Measurements from ENCODE around the gene CGB1. TPM values are rescaled to one million over a fixed set of nuclear protein-coding genes. Genes with fewer than 3 reads are reported as not detected.

The CGB1 gene
- total RNA-seq, 1 donor from 2014 or later = not detected

GRCh38 chr19:48989701-48990291 lies 46.9 kb downstream of the CGB1 start:
- no peaks in the 10 kb centered on the region for H3K27me3 Mint-ChIP-seq
- H3K36me3 Mint-ChIP-seq (ENCODE audit: insufficient read depth) = peaks cover 13% of the 10 kb centered on the region
- H3K4me3 Mint-ChIP-seq (ENCODE audit: low read depth) = no peak overlapping the region
- TF ChIP-seq, protein P1, sequence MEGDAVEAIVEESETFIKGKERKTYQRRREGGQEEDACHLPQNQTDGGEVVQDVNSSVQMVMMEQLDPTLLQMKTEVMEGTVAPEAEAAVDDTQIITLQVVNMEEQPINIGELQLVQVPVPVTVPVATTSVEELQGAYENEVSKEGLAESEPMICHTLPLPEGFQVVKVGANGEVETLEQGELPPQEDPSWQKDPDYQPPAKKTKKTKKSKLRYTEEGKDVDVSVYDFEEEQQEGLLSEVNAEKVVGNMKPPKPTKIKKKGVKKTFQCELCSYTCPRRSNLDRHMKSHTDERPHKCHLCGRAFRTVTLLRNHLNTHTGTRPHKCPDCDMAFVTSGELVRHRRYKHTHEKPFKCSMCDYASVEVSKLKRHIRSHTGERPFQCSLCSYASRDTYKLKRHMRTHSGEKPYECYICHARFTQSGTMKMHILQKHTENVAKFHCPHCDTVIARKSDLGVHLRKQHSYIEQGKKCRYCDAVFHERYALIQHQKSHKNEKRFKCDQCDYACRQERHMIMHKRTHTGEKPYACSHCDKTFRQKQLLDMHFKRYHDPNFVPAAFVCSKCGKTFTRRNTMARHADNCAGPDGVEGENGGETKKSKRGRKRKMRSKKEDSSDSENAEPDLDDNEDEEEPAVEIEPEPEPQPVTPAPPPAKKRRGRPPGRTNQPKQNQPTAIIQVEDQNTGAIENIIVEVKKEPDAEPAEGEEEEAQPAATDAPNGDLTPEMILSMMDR (IDR thresholded peaks at IDR 0.05; ENCODE audit: unreplicated experiment) = no peak
- no peak for DNase-seq (ENCODE audit: low spot score, unreplicated experiment)
- H3K4me1 Mint-ChIP-seq (ENCODE audit: low read depth) = peaks cover 14% of the 10 kb centered on the region
- H3K9me3 Mint-ChIP-seq (ENCODE audit: low read depth) = no peaks in the 10 kb centered on the region
- no peak overlapping the region for H3K27ac Mint-ChIP-seq

DNA sequence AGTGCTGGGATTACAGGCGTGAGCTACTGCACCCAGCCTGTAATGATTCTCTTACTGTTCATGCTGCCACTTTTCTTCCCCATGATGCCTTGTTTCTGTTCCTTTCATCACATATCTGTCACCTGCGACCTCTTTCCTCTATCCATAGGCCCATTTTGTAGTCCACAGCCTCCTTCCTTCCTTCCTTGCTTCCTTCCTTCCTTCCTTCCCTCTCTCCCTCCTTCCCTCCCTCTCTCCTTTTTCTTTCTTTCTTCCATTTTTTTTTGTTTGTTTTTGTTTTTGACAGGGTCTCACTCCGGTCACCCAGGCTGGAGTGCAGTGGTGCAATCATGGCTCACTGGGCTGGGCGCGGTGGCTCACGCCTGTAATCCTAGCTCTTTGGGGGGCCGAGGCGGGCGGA lies 47.8 kb downstream of the CGB1 start:
- Mint-ChIP-seq H3K4me1 (ENCODE audit: low read depth) (peaks cover 9% of the 10 kb centered on the region), H3K36me3 (ENCODE audit: insufficient read depth) (peaks cover 13% of the 10 kb centered on the region), H3K9me3 (ENCODE audit: low read depth) (no peaks in the 10 kb centered on the region), H3K27me3 (no peaks in the 10 kb centered on the region), H3K4me3 (ENCODE audit: low read depth) (no peak overlapping the region), H3K27ac (no peak overlapping the region)
- TF ChIP-seq, protein P1 (IDR thresholded peaks at IDR 0.05; ENCODE audit: unreplicated experiment) = no peak
- no peak for DNase-seq (ENCODE audit: low spot score, unreplicated experiment)

DNA sequence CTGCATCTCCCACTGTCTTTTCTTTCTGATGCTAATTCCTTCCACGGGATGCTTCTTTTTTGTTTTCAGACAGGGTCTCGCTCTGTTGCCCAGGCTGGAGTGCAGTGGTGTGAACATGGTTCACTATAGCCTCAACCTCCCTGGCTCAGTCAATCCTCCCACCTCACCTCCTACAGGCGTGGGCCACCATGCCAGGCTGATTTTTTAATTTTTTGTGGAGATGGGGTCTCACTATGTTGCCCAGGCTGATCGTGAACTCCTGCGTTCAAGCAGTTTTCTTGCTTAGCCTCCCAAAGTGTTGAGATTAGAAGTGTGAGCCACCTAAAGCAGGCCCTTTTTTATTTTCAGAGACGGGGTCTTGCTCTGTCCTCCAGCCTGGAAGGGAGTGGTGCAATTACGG lies 48.4 kb downstream of the CGB1 start:
- Mint-ChIP-seq H3K4me3 (ENCODE audit: low read depth) (no peak overlapping the region), H3K27ac (no peak overlapping the region), H3K36me3 (ENCODE audit: insufficient read depth) (peaks cover 14% of the 10 kb centered on the region), H3K9me3 (ENCODE audit: low read depth) (no peaks in the 10 kb centered on the region), H3K4me1 (ENCODE audit: low read depth) (peaks cover 6% of the 10 kb centered on the region), H3K27me3 (no peaks in the 10 kb centered on the region)
- TF ChIP-seq, protein P1 (IDR thresholded peaks at IDR 0.05; ENCODE audit: unreplicated experiment) = no peak
- no peak for DNase-seq (ENCODE audit: low spot score, unreplicated experiment)

GRCh38 chr19:48987323-48987722 lies 49.4 kb downstream of the CGB1 start:
- no peak overlapping the region for H3K4me3 Mint-ChIP-seq (ENCODE audit: low read depth)
- peaks cover 16% of the 10 kb centered on the region for H3K36me3 Mint-ChIP-seq (ENCODE audit: insufficient read depth)
- no peak for DNase-seq (ENCODE audit: low spot score, unreplicated experiment)
- H3K27me3 Mint-ChIP-seq = no peaks in the 10 kb centered on the region
- H3K4me1 Mint-ChIP-seq (ENCODE audit: low read depth) = peaks cover 5% of the 10 kb centered on the region
- TF ChIP-seq, protein P1 (IDR thresholded peaks at IDR 0.05; ENCODE audit: unreplicated experiment) = no peak
- no peaks in the 10 kb centered on the region for H3K9me3 Mint-ChIP-seq (ENCODE audit: low read depth)
- H3K27ac Mint-ChIP-seq = no peak overlapping the region

DNA sequence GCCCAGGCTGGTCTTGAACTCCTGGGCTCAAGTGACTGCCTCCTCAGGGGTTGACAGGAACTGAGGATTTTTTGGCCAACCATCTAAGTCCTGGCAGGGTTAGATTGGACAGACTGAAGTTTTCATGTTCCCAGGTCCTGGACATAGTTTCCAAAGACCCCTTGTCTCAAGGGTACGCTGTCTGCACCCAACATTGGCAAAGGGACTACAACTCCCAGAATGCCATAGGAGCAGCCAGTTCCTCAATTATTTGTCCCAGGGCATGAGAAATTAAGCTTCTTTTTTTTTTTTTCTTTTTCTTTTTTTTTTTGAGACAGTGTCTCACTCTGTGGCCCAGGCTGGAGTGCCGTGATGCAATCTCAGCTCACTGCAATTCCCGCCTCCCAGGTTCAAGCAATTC lies 50.5 kb downstream of the CGB1 start:
- TF ChIP-seq, protein P1 (IDR thresholded peaks at IDR 0.05; ENCODE audit: unreplicated experiment) = no peak
- Mint-ChIP-seq H3K4me3 (ENCODE audit: low read depth) (no peak overlapping the region), H3K4me1 (ENCODE audit: low read depth) (no peaks in the 10 kb centered on the region), H3K27me3 (no peaks in the 10 kb centered on the region), H3K9me3 (ENCODE audit: low read depth) (no peaks in the 10 kb centered on the region), H3K27ac (no peak overlapping the region), H3K36me3 (ENCODE audit: insufficient read depth) (peaks cover 22% of the 10 kb centered on the region)
- no peak for DNase-seq (ENCODE audit: low spot score, unreplicated experiment)
